DND-41 (cell line): ENCODE measurements around the gene OSBP2.
"Not testable (repeated sequence)": the region's sequence is repeated elsewhere in the genome, so short reads cannot be mapped to it uniquely, and the experiment has no call there.

Experiments
- ATAC-seq: fragments of 200-7000 bp; cut with Tn5 transposase; 3 replicates; pipeline ENCODE4 v1.9.1; 2021; ENCODE audit warnings: low read depth; ENCODE audit not compliant: insufficient read depth
- DNase-seq: peaks from one replicate; pipeline ENCODE4 v3.0.0-alpha.2; 2020
- H2AFZ ChIP-seq: 2 replicates; pipeline ENCODE4 v1.6.0; 2012; ENCODE audit warnings: low read depth, low read length
- H3K27ac ChIP-seq: 2 replicates; pipeline ENCODE4 v1.5.1; 2012; ENCODE audit warnings: low read length, inconsistent platforms
- H3K27me3 ChIP-seq: fragments of 200-600 bp; sonication (generic); 2 replicates; pipeline ENCODE4 v1.6.0; 2012; ENCODE audit warnings: low read length, mild to moderate bottlenecking, inconsistent platforms; ENCODE audit not compliant: insufficient read depth, poor library complexity
- H3K36me3 ChIP-seq: 2 replicates; pipeline ENCODE4 v1.5.1; 2012; ENCODE audit warnings: low read length, inconsistent platforms; ENCODE audit not compliant: insufficient read depth
- H3K4me1 ChIP-seq: 2 replicates; pipeline ENCODE4 v1.5.1; 2012; ENCODE audit warnings: mild to moderate bottlenecking, low read length; ENCODE audit not compliant: insufficient read depth
- H3K4me2 ChIP-seq: 2 replicates; pipeline ENCODE4 v1.6.0; 2012; ENCODE audit warnings: mild to moderate bottlenecking, moderate library complexity, low read length, inconsistent platforms; ENCODE audit not compliant: insufficient read depth
- H3K4me3 ChIP-seq, 2 experiments: fragments of 200-600 bp in 1 of 2; shearing (Covaris generic) in 1 of 2; 2 replicates each; pipeline ENCODE4 v1.5.1; 2012 to 2016; ENCODE audit warnings: inconsistent platforms in 2 of 2, low read length in 2 of 2, mild to moderate bottlenecking in 2 of 2, low read depth in 1 of 2, moderate library complexity in 1 of 2
- H3K79me2 ChIP-seq: 2 replicates; pipeline ENCODE4 v1.6.0; 2012; ENCODE audit warnings: low read length, inconsistent platforms; ENCODE audit not compliant: insufficient read depth
- H3K9ac ChIP-seq: 2 replicates; pipeline ENCODE4 v1.6.0; 2012; ENCODE audit warnings: low read depth, mild to moderate bottlenecking, inconsistent platforms, low read length, moderate library complexity
- H3K9me3 ChIP-seq: 2 replicates; pipeline ENCODE4 v1.5.1; 2012; ENCODE audit warnings: low read length, moderate library complexity, mild to moderate bottlenecking, inconsistent platforms; ENCODE audit not compliant: insufficient read depth, severe bottlenecking
- H4K20me1 ChIP-seq: 2 replicates; pipeline ENCODE4 v1.6.0; 2012; ENCODE audit warnings: low read length; ENCODE audit not compliant: insufficient read depth
- CTCF ChIP-seq: IDR thresholded peaks from 2 replicates; pipeline ENCODE4 v1.5.1; 2012; ENCODE audit warnings: borderline replicate concordance, low read length, moderate library complexity, mild to moderate bottlenecking; ENCODE audit not compliant: poor library complexity, severe bottlenecking; ENCODE audit errors: extremely low read depth
- EZH2 ChIP-seq: IDR thresholded peaks from 3 replicates; pipeline ENCODE4 v1.6.1; 2012; ENCODE audit warnings: borderline replicate concordance, low read depth, mild to moderate bottlenecking, moderate library complexity, low read length, inconsistent platforms; ENCODE audit not compliant: severe bottlenecking

Gene OSBP2

GRCh38 chr22:30671071-30671470 lies 23.6 kb upstream of the OSBP2 start:
- H3K9ac ChIP-seq, result no peak overlapping the region
- H3K4me1 ChIP-seq, result peaks cover 21% of the 10 kb centered on the region
- no peak for DNase-seq
- ATAC-seq, result no peak
- no peak overlapping the region for H3K4me3 ChIP-seq
- H3K9me3 ChIP-seq, result no peaks in the 10 kb centered on the region
- no peak overlapping the region for H3K27ac ChIP-seq
- H2AFZ ChIP-seq, result no peak overlapping the region
- TF ChIP-seq CTCF (no peak), EZH2 (no peak)
- no peaks in the 10 kb centered on the region for H3K79me2 ChIP-seq
- no peak overlapping the region for H3K4me2 ChIP-seq
- no peaks in the 10 kb centered on the region for H4K20me1 ChIP-seq
- H3K27me3 ChIP-seq, result peaks cover 10% of the 10 kb centered on the region
- H3K36me3 ChIP-seq, result no peaks in the 10 kb centered on the region

- no peak overlapping the region for H3K4me2 ChIP-seq
- no peak overlapping the region for H2AFZ ChIP-seq
- no peak overlapping the region for H3K9ac ChIP-seq
- no peaks in the 10 kb centered on the region for H3K9me3 ChIP-seq
- no peak overlapping the region for H3K4me3 ChIP-seq
- TF ChIP-seq CTCF (no peak), EZH2 (no peak)
- no peaks in the 10 kb centered on the region for H4K20me1 ChIP-seq
- H3K79me2 ChIP-seq, result no peaks in the 10 kb centered on the region
- no peak for ATAC-seq
- no peak for DNase-seq
- H3K36me3 ChIP-seq, result no peaks in the 10 kb centered on the region
- peaks cover 10% of the 10 kb centered on the region for H3K27me3 ChIP-seq
- no peak overlapping the region for H3K27ac ChIP-seq
- peaks cover 3% of the 10 kb centered on the region for H3K4me1 ChIP-seq
Measured at GRCh38 chr22:30673136-30673535, 21.5 kb upstream of the OSBP2 start.

- Histone ChIP-seq H3K27me3 (peaks cover 3% of the 10 kb centered on the region), H3K79me2 (no peaks in the 10 kb centered on the region), H3K9me3 (no peaks in the 10 kb centered on the region), H3K9ac (no peak overlapping the region), H2AFZ (no peak overlapping the region), H3K4me2 (no peak overlapping the region), H3K4me1 (no peaks in the 10 kb centered on the region), H4K20me1 (no peaks in the 10 kb centered on the region), H3K27ac (no peak overlapping the region), H3K4me3 (no peak overlapping the region), H3K36me3 (no peaks in the 10 kb centered on the region)
- ATAC-seq (no peak), DNase-seq (no peak)
- TF ChIP-seq EZH2 (no peak), CTCF (no peak)
Measured at GRCh38 chr22:30674482-30674881, 20.2 kb upstream of the OSBP2 start.

- DNase-seq, result no peak
Measured at GRCh38 chr22:30675436-30675835, 19.2 kb upstream of the OSBP2 start.

GRCh38 chr22:30676565-30676964 lies 18.1 kb upstream of the OSBP2 start:
- H2AFZ ChIP-seq, DNase-seq, H3K27me3 ChIP-seq, H3K27ac ChIP-seq, ATAC-seq, H3K4me2 ChIP-seq, H3K4me3 ChIP-seq, H3K36me3 ChIP-seq, H3K4me1 ChIP-seq, H3K9ac ChIP-seq, H3K9me3 ChIP-seq, H4K20me1 ChIP-seq, H3K79me2 ChIP-seq: not testable (repeated sequence)

More at GRCh38 chr22:30675436-30675835, 19.2 kb upstream of the OSBP2 start:
- Histone ChIP-seq H3K9me3 (no peaks in the 10 kb centered on the region), H3K36me3 (no peaks in the 10 kb centered on the region), H3K27me3 (peaks cover 3% of the 10 kb centered on the region), H3K9ac (no peak overlapping the region), H3K4me2 (no peak overlapping the region), H3K27ac (no peak overlapping the region), H2AFZ (no peak overlapping the region), H3K79me2 (no peaks in the 10 kb centered on the region), H3K4me1 (no peaks in the 10 kb centered on the region), H3K4me3 (no peak overlapping the region), H4K20me1 (no peaks in the 10 kb centered on the region)
- no peak for ATAC-seq
- TF ChIP-seq EZH2, result no peak

- H3K4me2 ChIP-seq, H2AFZ ChIP-seq, H3K9ac ChIP-seq, DNase-seq, H3K9me3 ChIP-seq, H3K4me1 ChIP-seq, H3K79me2 ChIP-seq, H3K4me3 ChIP-seq, H4K20me1 ChIP-seq, H3K36me3 ChIP-seq, H3K27me3 ChIP-seq, H3K27ac ChIP-seq, ATAC-seq: not testable (repeated sequence)
Measured at GRCh38 chr22:30679895-30680690, 14.6 kb upstream of the OSBP2 start.
